HEK293T (cell line): ENCODE measurements around the gene POFUT1.

ENCODE experiments used
- CTCF ChIA-PET: fragments of 350-600 bp; formaldehyde crosslinking; extraction: SDS; loops from one replicate; lab custom pipeline; 2021; ENCODE audit warnings: antibody characterized with exemption, inconsistent platforms; lab: Yijun Ruan, JAX
- POLR2A ChIA-PET: fragments of 350-600 bp; formaldehyde crosslinking; extraction: SDS; loops from one replicate; lab custom pipeline; 2020; ENCODE audit warnings: antibody characterized with exemption, inconsistent platforms; lab: Yijun Ruan, JAX
- DNase-seq: peaks from one replicate; pipeline ENCODE4 v3.0.0; 2012; ENCODE audit warnings: mixed read lengths; ENCODE audit errors: extremely low spot score
- ARNT ChIP-seq: fragments of 450-650 bp; IDR thresholded peaks from 2 replicates; pipeline ENCODE4 v1.6.1; 2017; ENCODE audit warnings: mild to moderate bottlenecking
- BHLHE40 ChIP-seq: fragments of 450-650 bp; IDR thresholded peaks from 2 replicates; pipeline ENCODE4 v1.6.1; 2016; ENCODE audit warnings: mild to moderate bottlenecking, moderate library complexity, borderline replicate concordance
- CTBP1 ChIP-seq: fragments of 450-650 bp; IDR thresholded peaks from 2 replicates; pipeline ENCODE4 v1.6.1; 2016; ENCODE audit warnings: borderline replicate concordance
- ELF4 ChIP-seq: fragments of 450-650 bp; IDR thresholded peaks from 2 replicates; pipeline ENCODE4 v1.6.1; 2017; ENCODE audit warnings: antibody characterized with exemption
- FOXA1 ChIP-seq: fragments of 450-650 bp; IDR thresholded peaks from 2 replicates; pipeline ENCODE4 v1.6.1; 2016; ENCODE audit warnings: mild to moderate bottlenecking
- FOXK2 ChIP-seq: fragments of 450-650 bp; IDR thresholded peaks from 2 replicates; pipeline ENCODE4 v1.6.1; 2016; ENCODE audit warnings: mild to moderate bottlenecking
- FOXM1 ChIP-seq: fragments of 450-650 bp; IDR thresholded peaks from 2 replicates; pipeline ENCODE4 v1.6.1; 2017; ENCODE audit warnings: mild to moderate bottlenecking, borderline replicate concordance
- HDGF ChIP-seq: fragments of 450-650 bp; IDR thresholded peaks from 2 replicates; pipeline ENCODE4 v1.6.1; 2017; ENCODE audit warnings: antibody characterized with exemption, borderline replicate concordance
- L3MBTL2 ChIP-seq: fragments of 450-650 bp; conservative IDR thresholded peaks from 2 replicates; pipeline ENCODE4 v1.6.1; 2016; ENCODE audit warnings: mild to moderate bottlenecking
- LEF1 ChIP-seq: fragments of 450-650 bp; IDR thresholded peaks from 2 replicates; pipeline ENCODE4 v1.6.1; 2017; ENCODE audit warnings: mild to moderate bottlenecking, borderline replicate concordance
- NFRKB ChIP-seq: fragments of 450-650 bp; IDR thresholded peaks from 2 replicates; pipeline ENCODE4 v1.6.1; 2016; ENCODE audit warnings: mild to moderate bottlenecking, moderate library complexity
- SP1 ChIP-seq: fragments of 450-650 bp; IDR thresholded peaks from 2 replicates; pipeline ENCODE4 v1.6.1; 2017
- SUZ12 ChIP-seq: fragments of 450-650 bp; IDR thresholded peaks from 2 replicates; pipeline ENCODE4 v1.6.1; 2016; ENCODE audit warnings: mild to moderate bottlenecking
- TARDBP ChIP-seq: fragments of 450-650 bp; IDR thresholded peaks from 2 replicates; pipeline ENCODE4 v1.6.1; 2016
- ZNF384 ChIP-seq: fragments of 450-650 bp; IDR thresholded peaks from 2 replicates; pipeline ENCODE4 v1.6.1; 2016
- TF ChIP-seq, protein P1 (sequence below): fragments of 450-650 bp; IDR thresholded peaks from 2 replicates; pipeline ENCODE4 v1.6.1; 2016

Gene POFUT1

DNA sequence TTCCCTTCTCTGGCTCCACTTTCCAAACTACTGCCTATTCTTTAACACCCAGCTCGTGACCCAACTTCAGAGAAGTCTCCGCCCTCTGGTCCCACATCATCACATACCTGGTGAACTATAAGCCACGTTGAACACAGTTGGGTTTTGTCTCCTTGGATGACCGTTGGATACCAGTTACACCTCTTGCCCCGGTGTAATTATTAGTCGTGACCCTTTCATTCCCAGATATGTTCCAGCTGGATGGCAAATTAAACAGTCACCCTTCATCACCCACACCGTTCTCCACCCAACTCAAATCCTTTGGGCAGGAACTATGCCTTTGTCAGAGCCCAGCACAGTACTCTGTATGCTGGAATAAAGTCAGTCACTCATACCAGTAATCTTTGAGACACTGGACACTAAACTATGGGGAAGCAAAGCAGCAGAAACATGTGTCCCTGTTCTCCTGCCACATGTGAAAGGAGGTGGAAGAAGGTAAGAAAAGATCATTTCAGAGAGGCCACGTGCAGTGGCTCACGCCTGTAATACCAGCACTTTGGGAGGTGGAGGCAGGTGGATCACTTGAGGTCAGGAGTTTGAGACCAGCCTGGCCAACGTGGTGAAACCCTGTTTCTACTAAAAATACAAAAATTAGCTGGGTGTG lies 22.6 kb upstream of the POFUT1 start:
- ChIA-PET POLR2A (no interaction called here), CTCF (no interaction called here)
- no peak for DNase-seq
- TF ChIP-seq ARNT (no peak), LEF1 (no peak), CTBP1 (no peak), ELF4 (no peak), FOXM1 (no peak), FOXA1 (no peak), NFRKB (no peak), SUZ12 (no peak), FOXK2 (no peak)

GRCh38 chr20:32186506-32186905 lies 21.2 kb upstream of the POFUT1 start:
- TF ChIP-seq L3MBTL2 (no peak), ZNF384 (no peak)
- CTCF ChIA-PET, result no interaction called here

DNA sequence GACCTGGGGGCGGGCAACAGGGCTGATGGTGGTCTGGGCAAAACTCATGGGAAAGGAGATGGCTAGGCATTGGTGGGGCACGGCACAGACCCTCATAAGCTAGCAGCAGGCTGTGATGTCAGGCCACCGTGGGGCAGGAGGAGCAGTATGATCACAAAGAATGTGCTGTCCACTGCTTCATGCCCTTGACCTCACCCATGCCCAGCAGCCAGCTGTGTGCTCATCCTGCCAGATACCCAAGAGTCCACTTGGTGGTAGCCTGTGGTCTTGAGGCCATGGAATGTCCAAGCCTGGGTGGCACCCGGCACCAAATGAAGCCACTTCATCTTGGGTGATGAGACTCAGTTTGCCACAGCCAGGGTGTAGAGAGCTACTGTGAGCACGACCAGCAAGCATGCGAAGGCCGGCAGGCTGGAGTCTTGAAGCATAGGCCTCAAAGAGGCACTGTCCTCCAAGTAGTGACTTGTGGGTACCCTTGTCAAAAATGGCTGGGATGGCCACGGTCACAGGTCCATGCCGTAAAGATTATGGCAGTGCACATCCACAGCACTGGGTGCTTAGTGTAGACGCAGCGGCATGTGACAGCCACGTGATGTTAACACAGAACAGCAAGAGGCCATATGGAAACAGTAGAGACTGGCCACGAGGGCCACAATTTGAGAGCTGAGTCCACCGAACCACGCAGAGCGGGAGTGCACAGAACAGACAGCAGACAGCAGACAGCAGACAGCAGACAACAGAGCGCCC lies 19.1 kb upstream of the POFUT1 start:
- CTCF ChIA-PET, result no interaction called here
- no peak for DNase-seq
- TF ChIP-seq SP1, result no peak
- TF ChIP-seq CTBP1, result no peak
- TF ChIP-seq, protein P1, sequence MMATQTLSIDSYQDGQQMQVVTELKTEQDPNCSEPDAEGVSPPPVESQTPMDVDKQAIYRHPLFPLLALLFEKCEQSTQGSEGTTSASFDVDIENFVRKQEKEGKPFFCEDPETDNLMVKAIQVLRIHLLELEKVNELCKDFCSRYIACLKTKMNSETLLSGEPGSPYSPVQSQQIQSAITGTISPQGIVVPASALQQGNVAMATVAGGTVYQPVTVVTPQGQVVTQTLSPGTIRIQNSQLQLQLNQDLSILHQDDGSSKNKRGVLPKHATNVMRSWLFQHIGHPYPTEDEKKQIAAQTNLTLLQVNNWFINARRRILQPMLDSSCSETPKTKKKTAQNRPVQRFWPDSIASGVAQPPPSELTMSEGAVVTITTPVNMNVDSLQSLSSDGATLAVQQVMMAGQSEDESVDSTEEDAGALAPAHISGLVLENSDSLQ, result no peak
- TF ChIP-seq FOXA1, result no peak
- POLR2A ChIA-PET, result no interaction called here

More at GRCh38 chr20:32186506-32186905, 21.2 kb upstream of the POFUT1 start:
- DNase-seq, result no peak
- POLR2A ChIA-PET, result no interaction called here

GRCh38 chr20:32189123-32189410 lies 18.6 kb upstream of the POFUT1 start:
- POLR2A ChIA-PET, result no interaction called here
- CTCF ChIA-PET, result no interaction called here
- DNase-seq, result no peak
- TF ChIP-seq HDGF (no peak), ELF4 (no peak)

- TF ChIP-seq FOXA1 (no peak), FOXK2 (no peak), NFRKB (no peak), SUZ12 (no peak), ARNT (no peak), L3MBTL2 (no peak), TARDBP (no peak), HDGF (no peak), SP1 (no peak), CTBP1 (no peak), BHLHE40 (no peak), FOXM1 (no peak), LEF1 (no peak), ZNF384 (no peak), ELF4 (no peak)
- TF ChIP-seq, protein P1, result no peak
Measured at GRCh38 chr20:32189691-32190615, 17.7 kb upstream of the POFUT1 start.

GRCh38 chr20:32190616-32191415 lies 16.9 kb upstream of the POFUT1 start:
- POLR2A ChIA-PET, result interaction anchor here (0.6 kb wide), 1 partner anchor 460 kb away, joined by 3 read pairs; no protein-coding TSS in a partner anchor
- no peak for DNase-seq
- CTCF ChIA-PET, result no interaction called here
- TF ChIP-seq FOXA1 (no peak), SUZ12 (no peak), L3MBTL2 (no peak), FOXK2 (no peak), BHLHE40 (no peak), HDGF (no peak), SP1 (no peak), CTBP1 (no peak), ARNT (no peak), FOXM1 (no peak), TARDBP (no peak), LEF1 (no peak), NFRKB (no peak), ZNF384 (no peak), ELF4 (no peak)
- TF ChIP-seq, protein P1, result no peak

More at GRCh38 chr20:32189691-32190615, 17.7 kb upstream of the POFUT1 start:
- POLR2A ChIA-PET, result interaction anchor here (0.6 kb wide), 1 partner anchor 460 kb away, joined by 3 read pairs; no protein-coding TSS in a partner anchor
- CTCF ChIA-PET, result no interaction called here
- no peak for DNase-seq
